HG02571 (cell line): ENCODE data around the gene SCUBE2.

ENCODE experiments used
- ATAC-seq: cut with Tn5 transposase; IDR thresholded peaks from one replicate; pipeline ENCODE4 v1.9.1; 2021; ENCODE audit warnings: mild to moderate bottlenecking, moderate library complexity; ENCODE audit not compliant: unreplicated experiment

Gene SCUBE2

DNA sequence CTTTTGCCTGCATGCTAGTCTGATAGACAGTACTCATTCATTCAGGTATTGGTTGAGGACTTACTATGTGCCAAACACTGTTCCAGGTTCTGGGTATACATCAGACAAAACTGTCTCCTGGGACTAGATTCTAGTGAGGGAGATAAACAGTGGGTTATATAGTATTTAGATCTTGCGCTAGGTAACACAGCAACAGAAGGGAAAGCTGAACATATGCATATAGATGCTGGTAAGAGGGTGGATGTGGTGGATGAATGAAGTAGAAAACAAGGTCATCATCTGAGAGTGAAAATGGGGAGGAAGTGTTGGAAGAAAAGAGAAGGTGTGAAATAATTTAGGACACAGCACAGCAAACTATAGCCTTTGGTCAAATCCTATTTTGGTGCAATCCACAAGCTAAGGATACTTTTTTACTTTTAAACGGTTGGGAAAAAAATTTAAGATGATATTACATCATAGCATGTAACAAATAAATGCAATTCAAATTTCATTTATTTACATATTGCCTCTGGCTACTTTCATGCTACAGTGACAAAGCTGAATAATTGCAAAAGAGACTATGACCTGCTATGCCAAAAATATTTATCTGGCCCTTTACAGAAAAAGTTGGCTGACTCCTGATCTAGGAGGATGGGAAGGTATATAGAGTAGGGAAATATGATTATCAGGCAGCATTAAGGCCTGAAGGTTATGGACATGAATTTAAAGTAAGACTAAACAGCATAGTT lies 120.0 kb downstream of the SCUBE2 start:
- ATAC-seq = no peak
